Activated T-cell treated with anti-CD3 and anti-CD28 coated beads for 4 hours (primary cell): ENCODE results near the gene FGGY.

Experiments
- DNase-seq: peaks from one replicate; pipeline ENCODE4 v3.0.0-alpha.2; 2020

Gene FGGY

GRCh38 chr1:59391212-59392179 is 94.6 kb downstream of the FGGY start:
- DNase-seq: no peak

GRCh38 chr1:59393211-59394180 is 96.6 kb downstream of the FGGY start:
- DNase-seq: no peak

GRCh38 chr1:59394706-59395425 is 98.0 kb downstream of the FGGY start:
- no peak for DNase-seq

- no peak for DNase-seq
Measured at GRCh38 chr1:59396387-59396786, 99.5 kb downstream of the FGGY start.

GRCh38 chr1:59397139-59397858 is 100.4 kb downstream of the FGGY start:
- DNase-seq: no peak

GRCh38 chr1:59399642-59400041 is 102.7 kb downstream of the FGGY start:
- DNase-seq: no peak

GRCh38 chr1:59401581-59401980 is 104.7 kb downstream of the FGGY start:
- no peak for DNase-seq

GRCh38 chr1:59404796-59405195 is 107.9 kb downstream of the FGGY start:
- DNase-seq: no peak

GRCh38 chr1:59406437-59407164 is 109.7 kb downstream of the FGGY start:
- no peak for DNase-seq

- DNase-seq: no peak
Measured at GRCh38 chr1:59408608-59409240, 111.8 kb downstream of the FGGY start.

GRCh38 chr1:59409549-59409948 is 112.7 kb downstream of the FGGY start:
- DNase-seq: no peak

- no peak for DNase-seq
Measured at GRCh38 chr1:59409986-59410385, 113.1 kb downstream of the FGGY start.

- no peak for DNase-seq
Measured at GRCh38 chr1:59410457-59410856, 113.6 kb downstream of the FGGY start.

GRCh38 chr1:59411147-59411546 is 114.3 kb downstream of the FGGY start:
- no peak for DNase-seq

- no peak for DNase-seq
Measured at GRCh38 chr1:59412718-59413326, 115.9 kb downstream of the FGGY start.

- DNase-seq: no peak
Measured at GRCh38 chr1:59413327-59413720, 116.4 kb downstream of the FGGY start.

- no peak for DNase-seq
Measured at GRCh38 chr1:59414406-59415133, 117.7 kb downstream of the FGGY start.

GRCh38 chr1:59415286-59415850 is 118.5 kb downstream of the FGGY start:
- DNase-seq: no peak

- DNase-seq: no peak
Measured at GRCh38 chr1:59415881-59416280, 119.0 kb downstream of the FGGY start.
